Measurements from ENCODE around the gene ZNF484.

- TF ChIP-seq CTCF (conservative IDR thresholded peaks at IDR 0.05 in 1 of 2, IDR thresholded peaks at IDR 0.05 in 1 of 2; ENCODE audit: low read depth in 1 of 2, low read length in 2 of 2) (no peak), EZH2 (IDR thresholded peaks at IDR 0.05; ENCODE audit: low read length, missing control alignments) (no peak)
These were observed 4.4 kb upstream of the ZNF484 start for GRCh38 chr9:92882276-92882675.

Data from fibroblast of lung (primary cell).